Renal cortex interstitium (tissue), 11 donors: ENCODE measurements around the gene CDK5. TPM values are rescaled to one million over a fixed set of nuclear protein-coding genes. Genes with fewer than 3 reads are reported as not detected.
A peak's percentile ranks its signal among the peaks of the same experiment; 100 is the strongest.

Source experiments
- DNase-seq, 11 donors: peaks; one replicate each; pipeline ENCODE4 v3.0.0-alpha.2; 2013; ENCODE audit warnings: low read depth in 9 of 11, low spot score in 4 of 11; ENCODE audit errors: extremely low read depth in 1 of 11
- polyA plus RNA-seq, 3 donors: library from polyadenylated mRNA; unstranded; fragments of 120-200 nt; gene quantifications; one replicate each; pipeline ENCODE4 v1.2.1, GENCODE V29; 2013; ENCODE audit not compliant: insufficient read length in 3 of 3

Gene CDK5
- polyA plus RNA-seq, 3 donors: 14.7 to 18.9 (median 17.3) TPM

DNA sequence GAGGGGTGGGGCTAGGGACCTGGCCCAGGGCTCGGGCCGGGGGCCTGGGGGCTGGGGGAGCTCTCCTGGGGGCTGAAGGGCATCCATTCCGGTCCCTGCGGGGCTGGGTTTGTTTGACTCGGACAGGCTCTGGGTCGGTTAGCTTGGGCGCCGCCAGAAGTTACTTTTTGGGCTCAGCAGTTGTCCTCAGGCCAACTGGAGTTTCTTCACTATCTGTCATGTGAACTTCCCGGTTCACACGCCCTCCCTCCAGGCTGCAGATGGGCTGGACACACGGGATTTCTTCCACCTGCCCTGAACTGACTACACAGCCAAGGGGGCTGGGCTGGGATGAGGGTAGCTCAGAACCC lies 5.5 kb upstream of the CDK5 start:
- no peak for DNase-seq

DNA sequence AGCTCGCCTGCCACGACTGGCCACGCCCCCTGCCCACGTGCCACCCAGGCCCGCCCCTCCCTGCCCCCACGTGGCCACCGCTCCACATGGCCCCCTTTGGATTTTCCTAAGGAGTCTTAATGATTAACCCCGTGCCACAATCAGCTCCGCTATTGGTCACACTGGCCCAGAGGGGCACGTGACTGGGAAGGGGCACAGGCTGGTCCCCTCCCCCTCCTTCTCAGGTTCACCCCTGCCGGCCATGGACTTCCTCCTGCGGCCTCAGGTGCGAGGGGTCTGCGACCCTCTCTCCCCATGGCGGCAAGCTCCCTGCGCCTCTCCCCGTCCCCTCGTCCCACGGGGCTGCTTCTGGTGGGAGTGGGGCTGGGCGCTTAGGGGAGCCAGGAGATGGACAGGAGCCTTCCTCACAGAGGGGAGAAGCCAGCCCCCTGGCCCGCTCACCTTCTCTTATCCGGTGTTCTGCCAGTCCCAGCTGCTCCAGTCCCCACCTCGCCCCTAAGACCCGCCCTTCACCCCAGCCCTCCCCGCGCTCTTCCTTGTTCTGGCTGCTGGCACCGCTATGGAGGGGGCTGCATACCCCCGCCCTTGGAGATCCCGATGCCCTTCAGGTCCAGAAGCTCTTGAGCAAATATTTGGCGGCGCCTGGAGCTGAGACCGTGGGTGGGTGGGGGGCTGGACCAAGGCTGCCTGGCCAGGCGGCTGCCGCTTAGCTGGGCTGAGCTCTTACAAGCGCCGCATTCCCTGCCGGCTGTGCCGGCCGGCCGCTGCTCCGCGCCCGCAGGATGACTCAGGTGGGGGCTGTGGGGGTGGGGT lies 4.9 kb upstream of the CDK5 start:
- peak in 3 of 11 donors; percentile 68 to 87 (median 81) for DNase-seq

DNA sequence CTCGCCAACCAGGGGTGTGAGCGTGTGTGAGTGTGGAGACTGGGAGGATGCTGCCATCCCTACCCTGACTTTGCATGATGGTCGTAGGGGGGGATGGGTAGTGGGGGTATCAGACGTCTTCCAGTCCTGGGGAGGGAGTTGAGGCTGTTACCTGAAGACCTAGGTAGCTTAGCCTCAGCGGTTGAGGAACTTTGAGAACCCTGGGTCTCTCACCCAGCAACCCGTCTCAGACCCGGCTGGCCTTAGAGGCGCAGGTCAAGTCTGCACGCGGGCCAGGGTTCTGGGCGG lies 4.4 kb upstream of the CDK5 start:
- DNase-seq: no peak

DNA sequence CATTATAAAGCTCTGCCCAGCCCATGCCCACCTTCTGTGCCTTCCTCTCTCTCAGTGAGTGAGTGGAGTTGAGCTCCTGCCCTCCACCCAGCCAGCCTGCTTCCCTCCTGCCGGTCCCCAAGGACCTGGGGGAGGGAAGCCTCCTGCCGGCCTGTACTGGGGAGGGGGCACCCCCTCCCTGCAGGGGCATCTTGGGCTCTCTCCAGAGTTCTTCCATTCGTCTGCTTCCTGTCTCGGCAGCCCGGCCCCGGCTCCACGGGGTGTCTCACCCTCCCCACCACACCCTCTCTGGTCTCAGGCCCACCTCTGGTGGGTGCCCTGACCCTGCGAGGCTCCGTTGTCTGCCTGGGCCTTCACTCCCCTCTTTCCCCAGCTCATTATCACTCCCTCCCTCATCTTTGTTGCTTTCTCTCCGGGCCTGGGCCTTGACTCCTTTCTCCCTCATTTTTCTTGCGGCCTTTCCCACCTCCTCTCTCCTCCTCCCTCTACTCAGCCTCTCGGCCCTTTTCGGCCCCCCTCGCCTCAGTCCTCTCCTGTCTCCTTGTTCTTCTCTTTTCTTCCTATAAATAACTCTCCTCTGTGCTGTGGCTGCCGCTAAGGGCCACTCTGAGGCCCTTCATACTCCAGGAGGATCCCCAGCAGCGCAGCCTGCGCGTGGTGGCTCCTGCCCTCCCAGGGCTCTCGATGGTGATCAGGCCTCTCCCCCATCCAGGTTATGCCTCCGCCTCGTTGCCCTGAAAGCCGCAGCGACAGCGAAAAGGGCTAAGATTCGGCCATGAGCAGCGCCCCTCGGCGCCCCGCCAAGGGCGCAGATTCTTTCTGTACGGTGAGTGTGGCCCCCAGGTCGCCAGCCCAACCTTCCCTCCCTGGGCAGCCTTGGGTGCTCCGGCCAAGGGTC lies 3.8 kb upstream of the CDK5 start:
- DNase-seq: no peak

DNA sequence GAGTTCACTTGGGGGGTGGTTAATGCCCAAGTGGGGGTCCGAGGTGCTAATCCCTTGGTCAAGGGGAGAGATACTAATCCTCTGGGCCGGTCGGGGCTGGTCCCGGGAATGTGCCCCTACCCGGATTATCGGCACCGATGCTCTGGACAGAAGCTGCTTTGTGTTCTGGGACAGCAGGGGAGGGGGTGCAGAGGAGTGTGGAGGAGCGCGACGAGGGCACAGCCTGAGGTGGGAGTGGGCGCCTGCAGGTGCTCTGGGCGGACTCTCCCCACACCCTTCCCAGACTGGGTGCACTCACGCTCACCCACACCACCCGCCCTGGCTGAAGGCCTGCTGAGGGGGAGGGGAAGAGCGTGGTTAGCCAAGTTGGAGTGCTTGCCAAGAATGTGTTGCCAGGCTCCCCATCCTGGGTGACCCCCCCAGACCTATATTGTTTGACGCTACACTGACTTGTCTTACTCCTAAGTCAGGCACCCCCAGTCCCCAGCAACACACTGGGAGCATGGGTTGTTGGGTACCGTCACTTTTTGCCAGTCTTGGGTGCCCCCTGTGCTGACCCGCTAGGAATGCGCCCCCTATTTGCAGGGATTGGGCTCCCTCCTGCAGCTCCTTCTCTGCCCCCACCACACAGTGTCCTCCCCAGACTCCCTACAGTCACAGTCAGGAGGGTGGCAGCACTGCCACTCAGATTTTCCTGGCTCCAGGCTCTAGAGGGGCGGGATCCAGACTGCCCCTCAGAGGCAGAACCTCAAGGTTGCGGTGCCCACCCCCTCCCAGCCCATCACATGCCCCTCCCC lies 2.9 kb upstream of the CDK5 start:
- no peak for DNase-seq

DNA sequence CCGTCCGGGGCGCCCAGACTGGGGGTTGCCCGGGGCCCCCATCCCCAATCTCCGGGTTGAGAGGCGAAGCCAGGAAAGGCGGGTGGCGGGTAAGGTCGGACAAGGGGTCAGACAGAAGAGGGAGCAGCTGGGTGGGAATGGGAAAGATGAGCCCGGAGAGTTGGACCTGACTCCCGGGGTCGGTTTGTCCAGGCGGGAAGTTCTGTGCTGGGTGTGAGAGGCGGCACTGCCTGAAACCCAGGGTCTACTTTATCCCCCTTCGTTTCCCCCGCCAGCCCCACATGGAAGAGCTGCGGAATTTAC lies 2.4 kb upstream of the CDK5 start:
- no peak for DNase-seq

DNA sequence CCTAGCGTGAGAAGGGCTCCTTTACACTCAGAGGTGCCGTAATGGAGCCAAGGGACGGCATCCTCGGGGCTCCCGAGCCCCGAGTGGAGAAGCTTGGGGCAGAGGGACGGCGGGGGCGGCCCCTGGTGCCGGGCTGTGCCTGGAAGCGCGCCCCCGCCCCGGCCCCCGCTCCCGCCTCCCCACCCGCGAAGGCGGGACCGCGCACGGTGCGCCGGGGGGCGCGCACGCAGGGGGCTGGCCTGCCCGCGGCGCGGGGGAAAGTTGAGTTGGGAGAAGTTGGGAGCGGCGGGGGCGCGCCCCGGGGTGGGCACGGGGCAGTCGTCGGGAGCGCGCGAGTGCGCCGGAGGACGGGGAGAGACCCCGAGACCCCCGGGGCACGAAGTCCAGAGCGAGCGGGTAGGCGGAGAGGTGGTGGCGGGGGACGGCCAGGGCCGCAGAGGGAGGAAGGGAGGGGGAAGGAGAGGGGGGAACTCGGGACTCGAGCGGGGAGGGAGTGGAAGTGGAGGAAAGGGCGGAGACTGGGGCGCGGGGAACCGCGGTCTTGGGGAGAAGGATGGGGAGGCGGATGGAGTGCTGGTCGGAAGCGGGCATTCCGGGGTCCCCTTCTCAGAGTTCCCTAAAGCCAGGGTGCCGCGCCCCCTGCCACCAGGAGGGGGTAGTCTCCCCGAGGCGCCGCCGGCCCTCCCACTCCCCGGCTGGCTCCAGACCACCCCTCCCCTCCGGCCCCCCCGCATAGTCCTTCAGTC lies 1.8 kb upstream of the CDK5 start, which contains the start of gene SLC4A2:
TSS of gene SLC4A2 (plus strand) at position 223 of the 746 bp plus-strand sequence. CDS start 2,399 bp downstream, outside the sequence.
- peak in 5 of 11 donors; percentile 68 to 82 (median 77) for DNase-seq

DNA sequence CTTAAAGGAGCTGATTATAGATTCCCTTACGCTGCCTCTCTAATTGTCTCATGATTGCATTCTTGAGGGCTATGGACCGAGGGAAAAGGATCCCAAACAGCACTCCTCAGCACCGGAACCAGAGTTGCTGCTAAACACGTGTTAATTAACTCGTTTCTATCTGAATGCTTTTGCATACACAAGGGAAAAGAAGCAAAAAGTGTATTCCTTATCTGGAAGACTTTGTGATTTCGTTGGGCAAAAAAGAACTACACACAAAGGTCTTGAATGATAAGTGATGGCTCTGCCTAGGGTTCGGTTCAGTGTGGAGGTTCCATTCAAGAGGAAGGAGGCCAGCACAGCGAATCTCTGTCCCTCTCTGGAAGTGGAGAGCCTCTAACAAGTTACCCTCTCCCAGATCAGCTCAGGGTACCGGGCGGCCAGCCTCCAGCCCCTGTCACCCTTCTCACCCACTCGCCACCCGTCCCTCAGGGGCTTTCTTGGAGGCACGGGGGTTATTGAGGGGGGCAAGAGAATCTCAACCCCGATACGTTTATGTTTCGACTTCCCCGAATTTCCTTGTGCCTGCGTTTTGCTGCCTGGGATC lies 1.2 kb upstream of the CDK5 start:
- DNase-seq: no peak

DNA sequence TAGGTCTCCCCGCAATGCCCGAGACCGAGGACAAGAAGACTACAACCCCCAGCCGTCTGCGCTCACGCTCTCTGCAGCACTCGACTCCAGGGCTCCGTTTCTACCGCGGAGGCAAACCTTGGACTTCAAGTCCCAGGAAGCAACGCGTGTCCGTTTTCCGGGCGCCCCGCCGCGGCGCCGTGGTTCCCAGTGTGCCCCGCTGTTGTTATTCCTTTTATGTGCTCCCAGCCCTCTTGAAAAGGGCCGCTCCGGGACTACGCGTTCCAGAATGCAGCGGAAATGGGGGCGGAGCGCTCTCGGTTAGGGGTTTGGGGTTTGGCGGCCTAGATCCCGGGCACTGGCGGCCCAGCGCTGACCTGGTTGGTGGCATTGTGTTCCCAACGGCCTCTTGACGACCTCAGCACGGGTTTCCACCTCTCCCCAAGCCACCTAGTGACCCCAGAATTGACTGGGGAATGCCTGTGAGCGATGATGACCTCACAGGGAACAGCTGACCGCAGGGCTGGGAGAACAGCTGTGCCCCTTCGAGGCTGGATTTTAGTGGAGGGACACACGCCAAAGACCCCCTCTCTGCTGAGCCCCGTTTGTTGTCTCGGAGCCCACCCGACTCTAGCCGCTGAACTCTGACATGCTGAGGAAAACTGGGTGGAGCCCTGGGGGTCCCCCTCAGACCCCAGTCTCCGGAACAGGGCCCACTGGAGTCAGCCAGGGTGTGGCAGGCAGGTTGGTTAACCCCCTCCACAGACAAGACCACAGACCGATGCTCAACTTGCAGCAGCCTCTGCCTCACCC lies 488 bp upstream of the CDK5 start:
- peak; percentile 95 to 99 (median 99) for DNase-seq

DNA sequence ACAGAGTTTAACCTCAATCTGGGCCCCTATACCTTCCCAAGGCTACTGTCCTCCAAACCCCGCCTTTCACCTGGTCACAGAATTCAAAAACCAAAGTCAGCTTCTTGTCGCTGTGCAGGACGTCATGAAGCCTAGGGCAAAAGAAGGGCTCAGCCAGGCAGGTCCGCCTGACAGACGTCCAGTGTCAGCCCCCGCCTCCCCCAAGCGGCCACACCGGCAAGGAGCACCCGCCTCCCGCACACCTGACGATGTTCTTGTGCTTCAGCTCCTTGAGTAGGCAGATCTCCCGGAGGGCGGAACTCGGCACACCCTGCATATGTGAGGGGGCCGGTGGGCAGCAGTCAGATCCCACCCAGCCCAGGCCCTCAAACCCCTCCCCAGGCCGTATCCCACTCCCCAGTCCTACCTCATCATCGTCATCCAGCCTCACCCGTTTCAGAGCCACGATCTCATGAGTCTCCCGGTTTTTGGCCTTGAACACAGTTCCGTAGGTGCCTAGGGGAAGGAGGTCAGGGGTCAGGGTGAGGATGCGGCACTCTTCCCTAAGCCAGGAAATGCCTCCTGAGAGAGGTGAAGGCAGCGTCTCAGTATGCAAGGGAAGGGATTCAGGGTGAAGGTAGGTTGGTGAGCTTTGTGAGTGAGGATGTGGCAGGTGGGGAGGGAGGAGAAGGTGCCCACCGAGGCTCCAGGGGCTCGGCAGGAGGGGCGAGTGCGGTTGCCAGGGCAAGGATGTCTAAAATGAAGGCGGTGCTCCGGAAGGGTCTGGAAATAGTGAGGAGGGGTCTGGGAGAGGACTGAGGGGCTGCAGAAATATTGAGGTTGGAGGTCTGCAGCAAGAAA lies 811 bp downstream of the CDK5 start:
- no peak for DNase-seq

DNA sequence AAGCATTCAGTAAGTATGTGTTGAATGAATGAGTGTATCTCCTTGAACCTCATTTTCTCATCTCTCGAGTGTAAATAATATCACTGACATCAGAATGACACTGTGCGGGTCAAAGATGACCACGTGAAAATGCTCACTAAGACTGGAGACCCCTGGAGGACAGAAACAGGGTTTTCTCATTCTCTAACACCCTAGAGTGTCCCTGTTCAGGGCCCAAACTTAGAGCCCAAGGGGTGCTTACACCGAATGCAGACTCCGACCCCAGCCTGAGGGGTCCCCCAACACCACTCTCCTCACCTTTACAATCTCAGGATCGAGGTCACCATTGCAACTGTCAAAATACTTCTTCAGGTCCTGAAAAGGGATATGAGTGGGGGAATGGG lies 1.4 kb downstream of the CDK5 start:
- no peak for DNase-seq

DNA sequence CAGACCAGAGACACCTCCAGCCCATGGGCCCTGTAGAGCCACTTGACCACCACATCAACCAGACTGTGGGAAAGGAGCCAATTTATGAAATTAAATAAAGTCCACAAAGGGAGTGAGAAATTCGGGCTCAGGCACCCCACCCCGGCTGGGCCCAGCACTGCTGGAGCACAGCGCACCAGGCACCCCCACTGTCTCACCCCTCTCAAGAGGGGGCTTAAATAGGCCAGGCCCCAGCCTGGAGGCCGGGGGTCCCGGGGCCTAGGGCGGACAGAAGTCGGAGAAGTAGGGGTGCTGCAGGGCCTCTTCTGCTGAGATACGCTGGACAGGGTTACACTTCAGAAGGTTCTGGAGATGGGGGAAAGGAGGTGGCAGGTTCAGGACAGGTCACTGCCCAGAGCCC lies 3.9 kb downstream of the CDK5 start:
- no peak for DNase-seq

DNA sequence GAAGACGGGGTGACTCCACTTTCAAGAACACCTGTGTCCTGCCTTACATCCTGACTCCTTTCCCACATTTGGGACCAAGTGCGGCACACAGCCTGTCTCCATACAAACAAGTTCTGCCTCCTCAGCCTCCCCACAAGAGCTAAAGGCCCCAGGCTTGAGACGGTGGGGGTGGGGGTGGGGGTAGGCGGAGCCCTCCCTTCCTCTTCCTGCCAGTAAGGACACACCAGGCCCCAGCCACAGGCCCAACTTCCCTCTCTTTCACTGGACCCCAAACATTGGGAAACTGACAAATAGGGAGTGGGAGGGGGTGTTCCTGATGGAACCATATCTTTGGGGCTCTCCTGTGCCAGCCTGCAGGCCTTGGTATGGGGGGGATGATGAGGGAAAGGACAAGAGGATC lies 4.6 kb downstream of the CDK5 start:
- no peak for DNase-seq

DNA sequence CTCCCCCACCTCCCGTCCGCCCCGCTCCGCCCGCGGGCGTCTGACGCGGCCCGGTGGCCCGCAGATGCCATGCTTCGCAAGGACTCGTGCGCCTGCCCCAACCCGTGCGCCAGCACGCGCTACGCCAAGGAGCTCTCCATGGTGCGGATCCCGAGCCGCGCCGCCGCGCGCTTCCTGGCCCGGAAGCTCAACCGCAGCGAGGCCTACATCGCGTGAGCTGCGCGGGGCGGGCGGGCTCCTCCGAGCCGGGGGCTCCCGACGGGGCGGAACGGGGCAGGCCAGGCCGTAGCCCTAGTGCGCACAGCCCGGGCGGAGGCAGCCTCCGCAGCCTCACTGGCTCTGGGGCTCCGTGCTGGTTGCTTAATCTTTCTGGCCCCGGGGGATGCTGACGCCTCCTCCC lies 6.6 kb downstream of the CDK5 start:
- peak in 5 of 11 donors; percentile 68 to 75 (median 70) for DNase-seq

DNA sequence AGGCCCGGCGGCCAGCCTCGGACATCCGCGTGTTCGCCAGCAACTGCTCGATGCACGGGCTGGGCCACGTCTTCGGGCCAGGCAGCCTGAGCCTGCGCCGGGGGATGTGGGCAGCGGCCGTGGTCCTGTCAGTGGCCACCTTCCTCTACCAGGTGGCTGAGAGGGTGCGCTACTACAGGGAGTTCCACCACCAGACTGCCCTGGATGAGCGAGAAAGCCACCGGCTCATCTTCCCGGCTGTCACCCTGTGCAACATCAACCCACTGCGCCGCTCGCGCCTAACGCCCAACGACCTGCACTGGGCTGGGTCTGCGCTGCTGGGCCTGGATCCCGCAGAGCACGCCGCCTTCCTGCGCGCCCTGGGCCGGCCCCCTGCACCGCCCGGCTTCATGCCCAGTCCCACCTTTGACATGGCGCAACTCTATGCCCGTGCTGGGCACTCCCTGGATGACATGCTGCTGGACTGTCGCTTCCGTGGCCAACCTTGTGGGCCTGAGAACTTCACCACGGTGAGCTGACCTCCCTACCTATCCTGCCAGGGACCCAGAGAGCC lies 8.7 kb downstream of the CDK5 start:
- DNase-seq: no peak

DNA sequence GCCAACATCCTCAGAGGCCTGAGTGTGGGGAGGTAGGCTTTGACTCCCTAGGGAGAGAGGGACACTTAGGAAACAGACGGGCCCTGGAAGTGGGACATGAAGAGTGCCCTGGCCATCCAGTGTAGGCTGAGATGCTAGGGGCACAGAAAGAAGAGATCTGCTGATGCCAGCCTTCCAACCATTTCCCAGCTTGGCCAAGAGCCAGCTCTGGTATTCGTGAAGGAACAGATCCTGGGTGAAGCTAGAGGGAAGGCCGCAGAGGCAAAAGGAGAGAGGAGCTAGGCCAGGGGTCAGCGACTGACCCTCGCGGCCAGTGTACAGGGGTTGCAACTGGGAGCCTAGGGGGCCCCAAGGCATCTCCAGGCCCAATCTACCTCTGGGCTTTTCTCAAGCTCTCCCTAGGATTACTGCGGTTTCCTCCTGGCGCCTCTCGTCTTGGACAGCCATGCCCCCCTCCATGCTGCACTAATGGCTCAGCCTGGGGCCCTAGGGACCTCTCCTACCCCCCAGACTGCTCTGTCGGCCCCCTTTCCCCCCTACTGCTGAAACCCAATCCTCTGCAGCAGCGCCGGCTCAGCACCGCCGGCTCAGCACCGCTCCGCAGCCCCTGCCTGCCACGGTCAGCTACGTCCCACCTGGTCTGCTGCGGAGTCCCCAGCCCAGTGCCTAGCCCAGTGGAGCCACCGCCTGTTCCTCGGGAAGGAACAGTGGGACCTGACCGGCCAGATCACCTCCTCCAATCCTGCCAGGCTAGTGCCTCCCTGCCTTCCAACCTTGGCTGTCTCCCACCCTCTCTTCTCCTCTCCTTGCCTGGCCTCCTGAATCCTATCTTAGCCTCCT lies 9.5 kb downstream of the CDK5 start, which contains the start of gene ASIC3:
TSS of gene ASIC3 (plus strand) at position 556 of the 840 bp plus-strand sequence. CDS start 355 bp downstream, outside the sequence.
- no peak for DNase-seq
